H1 (cell line): Measurements from ENCODE around the gene HERC4. TPM values are rescaled to one million over a fixed set of nuclear protein-coding genes. Genes with fewer than 3 reads are reported as not detected.

Source experiments
- CTCF ChIA-PET: fragments of 300-600 bp; sonication (Branson Sonifier 250); formaldehyde crosslinking; loops from one replicate; lab custom pipeline; 2021; ENCODE audit not compliant: partially characterized antibody; lab: Charles Lee
- POLR2A ChIA-PET: fragments of 300-600 bp; sonication (Branson Sonifier 250); formaldehyde crosslinking; loops from one replicate; lab custom pipeline; 2021; ENCODE audit warnings: inconsistent platforms; ENCODE audit not compliant: partially characterized antibody; lab: Charles Lee
- DNase-seq, 2 experiments: peaks; one replicate each; pipeline versions ENCODE4 v3.0.0 to v3.0.0-alpha.2; 2010 to 2022; ENCODE audit warnings: low spot score in 2 of 2, low read depth in 1 of 2, mixed read lengths in 1 of 2
- FAIRE-seq: peaks from 2 replicates; lab custom pipeline; 2011; peaks lifted over from hg19 to GRCh38; lab: Jason Lieb, UNC
- H2AFZ ChIP-seq: 2 replicates; pipeline ENCODE4 v1.8.1; 2012; ENCODE audit warnings: low read length, inconsistent platforms
- H2AK5ac ChIP-seq: 2 replicates; pipeline ENCODE4 v1.6.1; 2013; ENCODE audit warnings: low read depth, low read length
- H2BK120ac ChIP-seq: replicated peaks from 2 replicates; pipeline ENCODE3; 2013; ENCODE audit warnings: low read depth, low read length, inconsistent platforms
- H2BK12ac ChIP-seq: 2 replicates; pipeline ENCODE4 v1.6.1; 2013; ENCODE audit warnings: low read depth, low read length
- H2BK15ac ChIP-seq: 2 replicates; pipeline ENCODE4 v1.6.1; 2013; ENCODE audit warnings: low read length
- H2BK20ac ChIP-seq: 2 replicates; pipeline ENCODE4 v1.6.1; 2013; ENCODE audit warnings: low read length
- H2BK5ac ChIP-seq: 2 replicates; pipeline ENCODE4 v1.6.1; 2013; ENCODE audit warnings: low read depth, low read length
- H3K14ac ChIP-seq: 2 replicates; pipeline ENCODE4 v1.6.1; 2013; ENCODE audit warnings: inconsistent platforms; ENCODE audit not compliant: insufficient read length
- H3K18ac ChIP-seq: 2 replicates; pipeline ENCODE4 v1.6.1; 2013; ENCODE audit warnings: low read length; ENCODE audit errors: extremely low read depth
- H3K23ac ChIP-seq: 2 replicates; pipeline ENCODE4 v1.6.1; 2013; ENCODE audit warnings: inconsistent platforms; ENCODE audit not compliant: insufficient read length
- H3K23me2 ChIP-seq: 2 replicates; pipeline ENCODE4 v1.6.1; 2013; ENCODE audit warnings: low read depth, low read length
- H3K27ac ChIP-seq: 2 replicates; pipeline ENCODE4 v1.6.1; 2011; ENCODE audit warnings: low read depth, low read length, inconsistent platforms
- H3K27me3 ChIP-seq, 4 experiments: replicated peaks in 1 of 4; 1 replicate in 1 of 4; 2 replicates in 3 of 4; pipeline versions ENCODE4 v1.6.1 to v1.8.1; 2011 to 2013; ENCODE audit warnings: low read length in 3 of 4, mild to moderate bottlenecking in 3 of 4, inconsistent platforms in 2 of 4, mixed read lengths in 2 of 4, moderate library complexity in 1 of 4; ENCODE audit not compliant: control insufficient read depth in 3 of 4, insufficient read depth in 3 of 4; ENCODE audit errors: extremely low read depth in 1 of 4
- H3K36me3 ChIP-seq, 4 experiments: 2 replicates each; pipeline versions ENCODE4 v1.6.1 to v1.8.1; 2011 to 2013; ENCODE audit warnings: mild to moderate bottlenecking in 4 of 4, low read length in 3 of 4, moderate library complexity in 2 of 4, control low read depth in 1 of 4, inconsistent platforms in 1 of 4; ENCODE audit not compliant: insufficient read depth in 4 of 4, control insufficient read depth in 2 of 4
- H3K4ac ChIP-seq: replicated peaks from 2 replicates; pipeline ENCODE3; 2013; ENCODE audit warnings: low read length, low read depth, mixed read lengths, inconsistent platforms; ENCODE audit not compliant: insufficient read length
- H3K4me1 ChIP-seq, 4 experiments: replicated peaks in 1 of 4; 1 replicate in 1 of 4; 2 replicates in 3 of 4; pipeline versions ENCODE4 v1.6.1 to v1.8.1; 2011 to 2013; ENCODE audit warnings: low read length in 3 of 4, inconsistent platforms in 2 of 4, mixed read lengths in 1 of 4; ENCODE audit not compliant: insufficient read depth in 4 of 4, control insufficient read depth in 3 of 4
- H3K4me2 ChIP-seq, 2 experiments: 2 replicates each; pipeline versions ENCODE4 v1.6.1 to v1.8.1; 2011 to 2013; ENCODE audit warnings: low read depth in 2 of 2, low read length in 2 of 2, control low read depth in 1 of 2, inconsistent platforms in 1 of 2, mild to moderate bottlenecking in 1 of 2; ENCODE audit not compliant: insufficient read depth in 1 of 2
- H3K4me3 ChIP-seq, 4 experiments: fragments of 200-600, 300-600 bp in 1 of 4; sonication (generic), shearing (Covaris generic), sonication (Bioruptor Twin) in 1 of 4; 2 replicates each; pipeline versions ENCODE4 v1.5.1 to v1.8.1; 2011 to 2016; ENCODE audit warnings: low read length in 4 of 4, low read depth in 3 of 4, control low read depth in 2 of 4, inconsistent platforms in 2 of 4, mild to moderate bottlenecking in 2 of 4, mixed read lengths in 1 of 4, moderate library complexity in 1 of 4; ENCODE audit not compliant: insufficient read depth in 2 of 4; ENCODE audit errors: extremely low read depth in 1 of 4
- H3K56ac ChIP-seq: replicated peaks from 2 replicates; pipeline ENCODE3; 2013; ENCODE audit warnings: low read depth, mild to moderate bottlenecking, mixed read lengths, low read length, inconsistent platforms; ENCODE audit not compliant: insufficient read length
- H3K79me1 ChIP-seq: 2 replicates; pipeline ENCODE4 v1.6.1; 2013; ENCODE audit warnings: low read depth, low read length, control low read depth
- H3K79me2 ChIP-seq, 2 experiments: 2 replicates each; pipeline versions ENCODE4 v1.6.1 to v1.8.1; 2012 to 2013; ENCODE audit warnings: low read length in 2 of 2, mild to moderate bottlenecking in 2 of 2, inconsistent platforms in 1 of 2; ENCODE audit not compliant: insufficient read depth in 2 of 2, control insufficient read depth in 1 of 2
- H3K9ac ChIP-seq, 4 experiments: replicated peaks in 1 of 4; 1 replicate in 1 of 4; 2 replicates in 3 of 4; pipeline versions ENCODE4 v1.6.1 to v1.8.1; 2011 to 2013; ENCODE audit warnings: low read depth in 3 of 4, low read length in 3 of 4, control low read depth in 2 of 4, mild to moderate bottlenecking in 2 of 4, moderate library complexity in 2 of 4, inconsistent platforms in 1 of 4; ENCODE audit errors: extremely low read depth in 1 of 4
- H3K9me3 ChIP-seq, 2 experiments: 2 replicates each; pipeline versions ENCODE4 v1.6.1 to v1.8.1; 2012 to 2013; ENCODE audit warnings: mild to moderate bottlenecking in 2 of 2, moderate library complexity in 2 of 2, control low read depth in 1 of 2, inconsistent platforms in 1 of 2, low read depth in 1 of 2, low read length in 1 of 2, mixed read lengths in 1 of 2; ENCODE audit not compliant: insufficient read depth in 2 of 2
- H4K20me1 ChIP-seq, 2 experiments: replicated peaks in 1 of 2; 2 replicates each; pipeline versions ENCODE3 to v1.8.1; 2011 to 2013; ENCODE audit warnings: inconsistent platforms in 2 of 2, low read length in 2 of 2, mild to moderate bottlenecking in 1 of 2; ENCODE audit not compliant: insufficient read depth in 2 of 2, control insufficient read depth in 1 of 2
- H4K5ac ChIP-seq: 2 replicates; pipeline ENCODE4 v1.6.1; 2013; ENCODE audit warnings: low read length, low read depth, mixed read lengths, inconsistent platforms; ENCODE audit not compliant: insufficient read length
- H4K8ac ChIP-seq: 2 replicates; pipeline ENCODE4 v1.8.0; 2013; ENCODE audit warnings: mild to moderate bottlenecking, moderate library complexity, low read length, inconsistent platforms; ENCODE audit not compliant: insufficient read depth; ENCODE audit errors: extremely low read depth
- H4K91ac ChIP-seq: replicated peaks from 2 replicates; pipeline ENCODE3; 2013; ENCODE audit warnings: low read length, mixed read lengths, inconsistent platforms; ENCODE audit not compliant: insufficient read length
- CEBPB ChIP-seq: IDR thresholded peaks from 2 replicates; pipeline ENCODE4 v1.6.1; 2012; ENCODE audit warnings: low read depth, low read length
- HDAC2 ChIP-seq, 2 experiments: fragments of 300-600 bp in 1 of 2; sonication (generic) in 1 of 2; IDR thresholded peaks; 2 replicates each; pipeline ENCODE4 v1.6.1; 2011 to 2012; ENCODE audit warnings: low read depth in 2 of 2, low read length in 2 of 2, mild to moderate bottlenecking in 2 of 2, moderate library complexity in 2 of 2, borderline replicate concordance in 1 of 2, inconsistent platforms in 1 of 2
- KDM1A ChIP-seq: fragments of 200-600, 300-600 bp; sonication (generic); IDR thresholded peaks from 2 replicates; pipeline ENCODE4 v1.7.1; 2016; ENCODE audit warnings: mild to moderate bottlenecking, low read length, borderline replicate concordance
- KDM4A ChIP-seq: IDR thresholded peaks from one replicate; pipeline ENCODE4 v1.7.1; 2012; ENCODE audit warnings: low read depth, mild to moderate bottlenecking, moderate library complexity, low read length, inconsistent platforms; ENCODE audit not compliant: severe bottlenecking
- YY1 ChIP-seq: IDR thresholded peaks from 2 replicates; pipeline ENCODE4 v1.6.1; 2011; ENCODE audit warnings: low read depth, mild to moderate bottlenecking, low read length
- WGBS, 2 experiments: shearing (Covaris generic) in 1 of 2; methylation state at CpG; one replicate each; pipeline versions ENCODE4 v1.1.6 to v1.1.7; 2013 to 2015; ENCODE audit warnings: low lambda C conversion rate in 2 of 2, mixed read lengths in 2 of 2, inconsistent platforms in 1 of 2, low coverage in 1 of 2, missing lambda C conversion rate in 1 of 2; ENCODE audit not compliant: insufficient replicate concordance in 2 of 2, insufficient coverage in 1 of 2, insufficient read length in 1 of 2; ENCODE audit errors: extremely low coverage in 1 of 2, missing lambda C conversion rate in 1 of 2; 5-methylcytosine and 5-hydroxymethylcytosine counted together
- polyA plus RNA-seq, 7 experiments: library from polyadenylated mRNA; depleted of rRNA in 3 of 7; stranded (reverse) in 5 of 7; unstranded in 2 of 7; fragments of >200 nt in 5 of 7; fragments of 200-250 nt in 2 of 7; gene quantifications; 1 replicate in 5 of 7; 2 replicates in 1 of 7; 4 replicates in 1 of 7; pipeline versions ENCODE4 v1.2.1 to v1.2.3, GENCODE V29; 2011 to 2013; ENCODE audit warnings: missing spikeins in 2 of 7, mixed read lengths in 2 of 7
- total RNA-seq: library from RNA; stranded (reverse); fragmentation: NEBNext Ultra II Directional; extraction: Animal tissue kit (Norgen Biotek cat#: 25700); gene quantifications from 2 replicates; pipeline ENCODE4 v1.2.1, GENCODE V29; 2021

HERC4 gene
- total and polyA plus RNA-seq, 2 of the 8 experiments (the other 6 are each of a cell fraction or from before 2014, with no cell fraction given), result 7.5 to 44.0 TPM

- TF ChIP-seq YY1, result no peak
- peak; percentile 89; the same call in 1 of the 2 replicates for TF ChIP-seq KDM1A
- TF ChIP-seq HDAC2 (IDR thresholded peaks at IDR 0.05; ENCODE audit: borderline replicate concordance in 1 of 2, low read depth in 2 of 2, low read length in 2 of 2), result 0 out of 4 replicates have a peak, but pooled peaks of 1 of the 2 experiments have one; percentile 35
- peak; percentile 7 for TF ChIP-seq KDM4A
- no peak for TF ChIP-seq CEBPB
- Histone ChIP-seq H2BK5ac (peak overlapping the region; percentile 90), H3K4me3 (peak overlapping the region; percentile 36 to 100 (median 94)), H3K4me1 (peaks cover 0 to 6% (median 5%) of the 10 kb centered on the region in 4 experiments; a peak in 5 of 7 replicates), H3K56ac (peak overlapping the region; percentile 70), H2BK20ac (no peak overlapping the region), H4K8ac (no peak overlapping the region; the same call in 1 of the 2 replicates), H3K79me2 (peaks cover 22 to 40% of the 10 kb centered on the region in 2 experiments; a peak in 3 of 4 replicates), H3K23me2 (no peaks in the 10 kb centered on the region), H4K20me1 (peaks cover 6 to 8% of the 10 kb centered on the region in 2 experiments), H2BK120ac (peak overlapping the region; percentile 0), H4K91ac (peak overlapping the region; percentile 51), H3K27ac (peak overlapping the region; percentile 73; the same call in 1 of the 2 replicates), H2AFZ (peak overlapping the region; percentile 85), H3K9me3 (no peaks in the 10 kb centered on the region), H3K36me3 (peaks cover 9 to 27% (median 13%) of the 10 kb centered on the region in 4 experiments), H3K23ac (no peak overlapping the region), H2BK12ac (no peak overlapping the region), H3K79me1 (no peaks in the 10 kb centered on the region), H3K9ac (peak overlapping the region; percentile 49 to 78 (median 63); a peak in 6 of 7 replicates), H3K4me2 (peak overlapping the region; percentile 78 to 92), H2AK5ac (no peak overlapping the region; the same call in 1 of the 2 replicates), H3K27me3 (no peaks in the 10 kb centered on the region), H4K5ac (peak overlapping the region; percentile 81), H3K14ac (no peak overlapping the region), H2BK15ac (0 out of 2 replicates have a peak overlapping the region, but pooled peaks have one; percentile 53), H3K4ac (peak overlapping the region; percentile 0), H3K18ac (peak overlapping the region; percentile 65; the same call in 1 of the 2 replicates)
- CTCF ChIA-PET, result interaction anchor here (0.6 to 2.1 kb wide), 6 partner anchors 11 to 272 kb away, joined by 3 to 17 read pairs (median 6); no protein-coding TSS in a partner anchor
- 52% methylated on average over 13 of the region's 13 CpGs; no CpG with 5 or more reads in 1 of the 2 experiments for WGBS, 2 experiments
- DNase-seq (no peak), FAIRE-seq (no peak)
- POLR2A ChIA-PET, result interaction anchor here (0.6 to 4.7 kb wide), 16 partner anchors 11 to 449 kb away, joined by 3 to 36 read pairs (median 4); partner anchors contain the start of genes HNRNPH3 and PBLD
Measured at GRCh38 chr10:67883710-67884312, 191.3 kb downstream of the HERC4 start.
